ENCODE results near the gene KRT7.
"Not testable (repeated sequence)": the region's sequence is repeated elsewhere in the genome, so short reads cannot be mapped to it uniquely, and the experiment has no call there.

KRT7 gene

DNA sequence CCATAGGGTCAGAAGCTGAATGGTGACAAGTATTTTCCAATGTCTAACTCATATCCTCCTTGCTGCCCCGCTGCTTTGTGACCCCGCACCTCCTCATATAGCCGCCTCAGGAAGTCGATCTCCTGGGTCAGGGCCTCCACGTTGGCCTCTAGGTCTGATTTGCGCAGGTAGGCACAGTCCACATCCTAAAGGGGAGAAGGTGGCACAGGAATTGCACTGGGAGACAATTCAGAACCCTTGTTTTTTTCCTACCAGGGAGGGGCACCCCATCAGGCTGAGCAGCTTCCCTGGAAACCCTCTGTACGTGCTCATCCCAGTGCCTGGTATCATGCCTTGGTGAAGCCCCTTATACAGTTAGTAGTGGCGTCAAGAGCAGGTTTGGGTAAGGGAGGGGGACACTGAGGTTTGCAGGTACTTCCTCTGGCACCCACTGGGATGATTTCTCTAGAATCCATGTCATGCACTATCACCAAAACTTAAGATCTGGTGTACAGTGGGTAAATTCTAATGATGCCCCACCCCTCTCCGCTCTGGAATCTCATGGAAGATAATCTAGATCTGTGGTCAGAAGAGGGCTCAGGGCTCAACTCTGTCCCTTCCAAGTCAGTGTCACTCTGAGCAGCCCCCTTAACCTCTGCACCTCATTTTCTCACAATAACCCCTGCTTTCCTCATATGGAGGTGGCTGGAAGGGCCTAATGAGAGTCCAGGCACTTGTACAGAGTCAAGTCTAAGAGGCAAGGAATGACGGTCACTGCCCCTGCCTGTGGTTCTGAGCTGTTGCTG lies 21.3 kb downstream of the KRT7 start:
- Histone ChIP-seq H3K27me3 (ENCODE audit: control insufficient read depth in 1 of 2, insufficient read depth in 2 of 2, low read length in 2 of 2) (peaks cover 27 to 31% of the 10 kb centered on the region in 2 donors), H3K9ac (ENCODE audit: low read length in 2 of 2) (no peak overlapping the region)

GRCh38 chr12:52254965-52255751 lies 22.1 kb downstream of the KRT7 start:
- no peaks in the 10 kb centered on the region for H3K36me3 ChIP-seq (ENCODE audit: control insufficient read depth in 2 of 2, insufficient read depth in 2 of 2, low read length in 2 of 2)
- H3K27ac ChIP-seq (ENCODE audit: low read length): no peak overlapping the region
- no peaks in the 10 kb centered on the region for H3K9me3 ChIP-seq (ENCODE audit: control insufficient read depth in 2 of 2, low read length in 2 of 2)
- no peak overlapping the region for H3K9ac ChIP-seq (ENCODE audit: low read length in 2 of 2)
- H3K4me3 ChIP-seq (ENCODE audit: low read length in 2 of 2): no peak overlapping the region
- H3K4me1 ChIP-seq (ENCODE audit: control insufficient read depth, insufficient read depth, low read length): peaks cover 7% of the 10 kb centered on the region
- peaks cover 27 to 31% of the 10 kb centered on the region in 2 donors for H3K27me3 ChIP-seq (ENCODE audit: control insufficient read depth in 1 of 2, insufficient read depth in 2 of 2, low read length in 2 of 2)

More for the DNA sequence above, 21.3 kb downstream of the KRT7 start:
- no peak overlapping the region for H3K4me3 ChIP-seq (ENCODE audit: low read length in 2 of 2)
- H3K4me1 ChIP-seq (ENCODE audit: control insufficient read depth, insufficient read depth, low read length): peaks cover 9% of the 10 kb centered on the region
- H3K27ac ChIP-seq (ENCODE audit: low read length): no peak overlapping the region
- H3K9me3 ChIP-seq (ENCODE audit: control insufficient read depth in 2 of 2, low read length in 2 of 2): no peaks in the 10 kb centered on the region
- no peaks in the 10 kb centered on the region for H3K36me3 ChIP-seq (ENCODE audit: control insufficient read depth in 2 of 2, insufficient read depth in 2 of 2, low read length in 2 of 2)

GRCh38 chr12:52255926-52256583 lies 23.0 kb downstream of the KRT7 start:
- H3K4me3 ChIP-seq (ENCODE audit: low read length in 2 of 2): no peak overlapping the region
- no peak overlapping the region for H3K9ac ChIP-seq (ENCODE audit: low read length in 2 of 2)
- H3K27me3 ChIP-seq (ENCODE audit: control insufficient read depth in 1 of 2, insufficient read depth in 2 of 2, low read length in 2 of 2): peaks cover 27 to 31% of the 10 kb centered on the region in 2 donors

GRCh38 chr12:52256584-52256935 lies 23.5 kb downstream of the KRT7 start:
- Histone ChIP-seq H3K4me3 (ENCODE audit: low read length in 2 of 2) (no peak overlapping the region), H3K9me3 (ENCODE audit: control insufficient read depth in 2 of 2, low read length in 2 of 2) (no peaks in the 10 kb centered on the region), H3K9ac (ENCODE audit: low read length in 2 of 2) (no peak overlapping the region), H3K27me3 (ENCODE audit: control insufficient read depth in 1 of 2, insufficient read depth in 2 of 2, low read length in 2 of 2) (peaks cover 29 to 31% of the 10 kb centered on the region in 2 donors), H3K36me3 (ENCODE audit: control insufficient read depth in 2 of 2, insufficient read depth in 2 of 2, low read length in 2 of 2) (no peaks in the 10 kb centered on the region), H3K4me1 (ENCODE audit: control insufficient read depth, insufficient read depth, low read length) (peaks cover 7% of the 10 kb centered on the region), H3K27ac (ENCODE audit: low read length) (no peak overlapping the region)

More at GRCh38 chr12:52255926-52256583, 23.0 kb downstream of the KRT7 start:
- H3K9me3 ChIP-seq (ENCODE audit: control insufficient read depth in 2 of 2, low read length in 2 of 2): no peaks in the 10 kb centered on the region
- no peaks in the 10 kb centered on the region for H3K36me3 ChIP-seq (ENCODE audit: control insufficient read depth in 2 of 2, insufficient read depth in 2 of 2, low read length in 2 of 2)
- peaks cover 7% of the 10 kb centered on the region for H3K4me1 ChIP-seq (ENCODE audit: control insufficient read depth, insufficient read depth, low read length)
- no peak overlapping the region for H3K27ac ChIP-seq (ENCODE audit: low read length)

DNA sequence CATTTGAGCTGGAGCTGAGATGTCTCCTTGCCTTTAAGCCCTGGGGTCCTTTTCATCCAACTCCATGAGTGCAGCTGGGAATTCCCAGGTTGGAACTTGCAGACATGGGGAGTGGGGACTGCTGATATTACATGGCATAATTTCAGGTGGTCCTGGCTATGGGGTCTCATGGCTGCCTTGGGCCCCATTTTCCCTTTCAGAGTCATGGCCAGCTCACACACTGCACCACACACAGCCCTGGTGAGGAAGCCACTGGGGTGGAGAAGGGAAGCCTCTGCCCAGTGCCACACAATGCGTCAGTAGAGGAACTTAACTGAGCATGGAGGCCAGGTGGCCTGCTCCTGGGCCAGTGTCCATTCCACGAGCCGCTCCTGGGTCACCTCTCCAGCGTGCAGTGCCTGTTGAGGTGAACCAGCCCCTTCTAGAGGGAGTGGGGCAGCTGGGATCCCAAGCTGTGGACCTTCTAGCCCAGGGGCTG lies 24.1 kb downstream of the KRT7 start:
- Histone ChIP-seq H3K9ac (ENCODE audit: low read length in 2 of 2) (no peak overlapping the region), H3K27me3 (ENCODE audit: control insufficient read depth in 1 of 2, insufficient read depth in 2 of 2, low read length in 2 of 2) (peaks cover 31% of the 10 kb centered on the region in 2 donors), H3K36me3 (ENCODE audit: control insufficient read depth in 2 of 2, insufficient read depth in 2 of 2, low read length in 2 of 2) (no peaks in the 10 kb centered on the region), H3K4me1 (ENCODE audit: control insufficient read depth, insufficient read depth, low read length) (peaks cover 7% of the 10 kb centered on the region), H3K27ac (ENCODE audit: low read length) (no peak overlapping the region), H3K9me3 (ENCODE audit: control insufficient read depth in 2 of 2, low read length in 2 of 2) (no peaks in the 10 kb centered on the region), H3K4me3 (ENCODE audit: low read length in 2 of 2) (no peak overlapping the region)

DNA sequence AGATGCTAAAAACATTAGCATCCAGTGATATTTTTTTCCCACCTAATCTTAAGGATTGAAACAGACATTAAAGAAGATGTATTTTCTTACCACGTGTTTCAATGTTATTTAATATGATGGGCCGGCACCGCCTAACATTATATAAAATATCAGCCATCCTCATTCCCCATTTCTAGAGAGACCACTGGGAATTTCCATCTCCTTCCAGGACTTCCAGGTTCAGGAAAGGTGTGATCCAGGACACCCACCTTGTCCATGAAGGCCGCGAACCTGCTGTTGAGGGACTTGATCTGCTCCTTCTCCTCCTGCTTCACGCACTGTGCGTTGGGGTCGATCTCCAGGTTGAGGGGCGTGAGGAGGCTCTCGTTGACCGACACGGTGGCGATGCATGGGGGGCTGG lies 24.9 kb downstream of the KRT7 start:
- H3K4me3 ChIP-seq (ENCODE audit: low read length in 2 of 2); H3K9me3 ChIP-seq (ENCODE audit: control insufficient read depth in 2 of 2, low read length in 2 of 2); H3K9ac ChIP-seq (ENCODE audit: low read length in 2 of 2); H3K27ac ChIP-seq (ENCODE audit: low read length); H3K36me3 ChIP-seq (ENCODE audit: control insufficient read depth in 2 of 2, insufficient read depth in 2 of 2, low read length in 2 of 2); H3K4me1 ChIP-seq (ENCODE audit: control insufficient read depth, insufficient read depth, low read length): not testable (repeated sequence)
- peaks cover 31% of the 10 kb centered on the region in 2 donors for H3K27me3 ChIP-seq (ENCODE audit: control insufficient read depth in 1 of 2, insufficient read depth in 2 of 2, low read length in 2 of 2)

DNA sequence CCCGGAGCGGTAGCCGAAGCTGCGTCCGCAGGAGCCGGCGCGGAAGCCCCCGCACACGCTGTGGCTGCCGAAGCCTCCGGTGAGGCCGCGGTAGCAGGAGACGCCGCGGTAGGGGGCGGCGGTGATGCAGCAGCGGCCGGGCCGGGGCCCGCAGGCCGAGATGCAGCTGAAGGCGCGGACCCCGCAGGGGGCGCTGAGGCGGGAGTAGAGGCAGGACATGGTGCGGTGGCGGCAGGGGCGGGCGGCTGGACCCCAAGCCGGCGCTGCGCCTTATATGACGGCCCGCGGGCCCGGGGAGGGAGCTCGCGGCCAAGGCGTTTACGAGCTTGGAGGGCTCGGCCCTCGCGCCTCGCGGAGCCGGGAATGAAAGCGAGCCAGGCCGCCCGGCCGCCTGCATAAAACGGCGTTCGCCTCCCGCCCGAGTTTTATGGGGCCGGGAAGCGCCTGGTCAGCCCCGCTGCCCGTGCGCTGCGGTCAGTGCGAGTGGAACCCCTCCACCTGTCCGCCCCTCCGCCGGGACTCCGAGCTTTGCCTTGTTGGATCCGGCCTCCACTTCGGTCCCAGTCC lies 25.4 kb downstream of the KRT7 start:
- no peak overlapping the region for H3K27ac ChIP-seq (ENCODE audit: low read length)

DNA sequence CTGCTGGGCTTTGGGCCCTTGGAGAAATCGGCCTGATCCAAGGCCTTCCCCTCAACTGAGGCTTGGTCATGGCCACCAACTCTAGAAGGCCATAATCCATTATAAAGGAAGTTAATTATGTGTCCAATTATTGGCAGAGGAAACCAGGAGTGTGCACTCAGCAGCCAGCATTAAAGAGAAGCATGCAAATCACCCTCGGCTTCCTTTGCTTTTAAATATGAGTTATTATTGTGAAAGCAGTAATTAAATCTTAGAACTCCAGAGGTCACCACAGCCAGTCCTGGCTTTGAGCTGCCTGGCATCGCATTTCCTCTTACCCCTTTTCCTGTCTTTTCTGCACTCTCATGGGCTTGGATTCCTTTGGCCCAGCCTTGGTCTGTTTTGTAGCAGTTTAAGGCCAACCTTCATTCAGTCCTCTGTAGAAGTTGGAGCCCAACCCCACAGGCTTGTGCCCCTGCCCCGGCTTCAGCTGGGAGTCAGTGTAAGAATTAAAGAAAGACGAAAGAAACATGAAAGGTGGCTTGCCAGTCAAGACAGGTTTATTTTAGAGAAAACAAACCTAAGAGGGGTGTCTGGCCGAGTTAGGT lies 26.7 kb downstream of the KRT7 start:
- Histone ChIP-seq H3K27me3 (ENCODE audit: control insufficient read depth in 1 of 2, insufficient read depth in 2 of 2, low read length in 2 of 2) (peaks cover 30 to 31% of the 10 kb centered on the region in 2 donors), H3K9ac (ENCODE audit: low read length in 2 of 2) (no peak overlapping the region), H3K4me1 (ENCODE audit: control insufficient read depth, insufficient read depth, low read length) (peaks cover 9% of the 10 kb centered on the region), H3K27ac (ENCODE audit: low read length) (no peak overlapping the region), H3K4me3 (ENCODE audit: low read length in 2 of 2) (no peak overlapping the region), H3K9me3 (ENCODE audit: control insufficient read depth in 2 of 2, low read length in 2 of 2) (no peaks in the 10 kb centered on the region), H3K36me3 (ENCODE audit: control insufficient read depth in 2 of 2, insufficient read depth in 2 of 2, low read length in 2 of 2) (no peaks in the 10 kb centered on the region)

More for the DNA sequence above, 25.4 kb downstream of the KRT7 start:
- peaks cover 7% of the 10 kb centered on the region for H3K4me1 ChIP-seq (ENCODE audit: control insufficient read depth, insufficient read depth, low read length)
- H3K9me3 ChIP-seq (ENCODE audit: control insufficient read depth in 2 of 2, low read length in 2 of 2): no peaks in the 10 kb centered on the region
- peaks cover 31% of the 10 kb centered on the region in 2 donors for H3K27me3 ChIP-seq (ENCODE audit: control insufficient read depth in 1 of 2, insufficient read depth in 2 of 2, low read length in 2 of 2)
- H3K9ac ChIP-seq (ENCODE audit: low read length in 2 of 2): no peak overlapping the region
- H3K36me3 ChIP-seq (ENCODE audit: control insufficient read depth in 2 of 2, insufficient read depth in 2 of 2, low read length in 2 of 2): no peaks in the 10 kb centered on the region
- no peak overlapping the region for H3K4me3 ChIP-seq (ENCODE audit: low read length in 2 of 2)

GRCh38 chr12:52260361-52261207 lies 27.5 kb downstream of the KRT7 start:
- H3K27me3 ChIP-seq (ENCODE audit: control insufficient read depth in 1 of 2, insufficient read depth in 2 of 2, low read length in 2 of 2): peaks cover 24 to 31% of the 10 kb centered on the region in 2 donors
- H3K9me3 ChIP-seq (ENCODE audit: control insufficient read depth in 2 of 2, low read length in 2 of 2): no peaks in the 10 kb centered on the region
- no peak overlapping the region for H3K27ac ChIP-seq (ENCODE audit: low read length)
- no peak overlapping the region for H3K9ac ChIP-seq (ENCODE audit: low read length in 2 of 2)
- H3K4me1 ChIP-seq (ENCODE audit: control insufficient read depth, insufficient read depth, low read length): peaks cover 9% of the 10 kb centered on the region
- H3K36me3 ChIP-seq (ENCODE audit: control insufficient read depth in 2 of 2, insufficient read depth in 2 of 2, low read length in 2 of 2): no peaks in the 10 kb centered on the region
- no peak overlapping the region for H3K4me3 ChIP-seq (ENCODE audit: low read length in 2 of 2)

Data from stomach smooth muscle (tissue), 2 donors.